ENCODE data around the gene EYS. TPM values are rescaled to one million over a fixed set of nuclear protein-coding genes. Genes with fewer than 3 reads are reported as not detected.

Gene EYS
- total RNA-seq, 2 donors from 2014 or later = not detected

GRCh38 chr6:64955435-64955848, 751.6 kb downstream of the EYS start:
- H3K9me3 ChIP-seq = no peaks in the 10 kb centered on the region
- no peaks in the 10 kb centered on the region for H3K4me1 ChIP-seq (ENCODE audit: control insufficient read depth in 1 of 2, low read depth in 2 of 2)
- H3K27ac ChIP-seq = no peak overlapping the region
- no peak overlapping the region for H3K4me3 ChIP-seq
- H3K36me3 ChIP-seq = no peaks in the 10 kb centered on the region
- DNase-seq (ENCODE audit: low spot score) = no peak
- no peak for TF ChIP-seq CTCF (IDR thresholded peaks at IDR 0.05)
- no peaks in the 10 kb centered on the region for H3K27me3 ChIP-seq (replicated peaks; ENCODE audit: insufficient read depth)
- ATAC-seq (ENCODE audit: insufficient number of reproducible peaks, low FRiP score, low read depth) = no peak

- ATAC-seq (ENCODE audit: insufficient number of reproducible peaks, low FRiP score, low read depth) = no peak
- Histone ChIP-seq H3K27ac (no peak overlapping the region), H3K36me3 (no peaks in the 10 kb centered on the region), H3K4me3 (no peak overlapping the region), H3K4me1 (ENCODE audit: control insufficient read depth in 1 of 2, low read depth in 2 of 2) (no peaks in the 10 kb centered on the region), H3K27me3 (replicated peaks; ENCODE audit: insufficient read depth) (no peaks in the 10 kb centered on the region), H3K9me3 (no peaks in the 10 kb centered on the region)
- no peak for TF ChIP-seq CTCF (IDR thresholded peaks at IDR 0.05)
- DNase-seq (ENCODE audit: low spot score) = no peak
Observed at GRCh38 chr6:64949257-64949656, 757.8 kb downstream of the EYS start.

- H3K4me1 ChIP-seq (ENCODE audit: control insufficient read depth in 1 of 2, low read depth in 2 of 2) = no peaks in the 10 kb centered on the region
- ATAC-seq (ENCODE audit: insufficient number of reproducible peaks, low FRiP score, low read depth) = no peak
Observed at GRCh38 chr6:64948261-64948660, 758.8 kb downstream of the EYS start.

GRCh38 chr6:64945450-64945849, 761.6 kb downstream of the EYS start:
- ATAC-seq (ENCODE audit: insufficient number of reproducible peaks, low FRiP score, low read depth) (no peak), DNase-seq (ENCODE audit: low spot score) (no peak)
- H3K9me3 ChIP-seq = no peaks in the 10 kb centered on the region
- no peak overlapping the region for H3K27ac ChIP-seq
- no peak for TF ChIP-seq CTCF (IDR thresholded peaks at IDR 0.05)
- H3K4me3 ChIP-seq = no peak overlapping the region
- no peaks in the 10 kb centered on the region for H3K4me1 ChIP-seq (ENCODE audit: control insufficient read depth in 1 of 2, low read depth in 2 of 2)
- no peaks in the 10 kb centered on the region for H3K27me3 ChIP-seq (replicated peaks; ENCODE audit: insufficient read depth)
- no peaks in the 10 kb centered on the region for H3K36me3 ChIP-seq

More at GRCh38 chr6:64948261-64948660, 758.8 kb downstream of the EYS start:
- Histone ChIP-seq H3K9me3 (no peaks in the 10 kb centered on the region), H3K4me3 (no peak overlapping the region), H3K27me3 (replicated peaks; ENCODE audit: insufficient read depth) (no peaks in the 10 kb centered on the region), H3K36me3 (no peaks in the 10 kb centered on the region), H3K27ac (no peak overlapping the region)
- TF ChIP-seq CTCF (IDR thresholded peaks at IDR 0.05) = no peak
- no peak for DNase-seq (ENCODE audit: low spot score)

- DNase-seq (ENCODE audit: low spot score) (no peak), ATAC-seq (ENCODE audit: insufficient number of reproducible peaks, low FRiP score, low read depth) (no peak)
- Histone ChIP-seq H3K4me3 (no peak overlapping the region), H3K9me3 (no peaks in the 10 kb centered on the region), H3K4me1 (ENCODE audit: control insufficient read depth in 1 of 2, low read depth in 2 of 2) (no peaks in the 10 kb centered on the region), H3K27ac (no peak overlapping the region), H3K36me3 (no peaks in the 10 kb centered on the region), H3K27me3 (replicated peaks; ENCODE audit: insufficient read depth) (no peaks in the 10 kb centered on the region)
- no peak for TF ChIP-seq CTCF (IDR thresholded peaks at IDR 0.05)
Observed at GRCh38 chr6:64932486-64932885, 774.5 kb downstream of the EYS start.

All from thoracic aorta (tissue), 2 donors.